IPS DF 4.7 (cell line): Measurements from ENCODE around the gene LSM4.
"Not testable (repeated sequence)": the region's sequence is repeated elsewhere in the genome, so short reads cannot be mapped to it uniquely, and the experiment has no call there.

Experiments used
- DNase-seq: peaks from one replicate; pipeline ENCODE4 v3.0.0-alpha.2; 2013; ENCODE audit warnings: low spot score; ENCODE audit errors: extremely low read depth

LSM4 gene

DNA sequence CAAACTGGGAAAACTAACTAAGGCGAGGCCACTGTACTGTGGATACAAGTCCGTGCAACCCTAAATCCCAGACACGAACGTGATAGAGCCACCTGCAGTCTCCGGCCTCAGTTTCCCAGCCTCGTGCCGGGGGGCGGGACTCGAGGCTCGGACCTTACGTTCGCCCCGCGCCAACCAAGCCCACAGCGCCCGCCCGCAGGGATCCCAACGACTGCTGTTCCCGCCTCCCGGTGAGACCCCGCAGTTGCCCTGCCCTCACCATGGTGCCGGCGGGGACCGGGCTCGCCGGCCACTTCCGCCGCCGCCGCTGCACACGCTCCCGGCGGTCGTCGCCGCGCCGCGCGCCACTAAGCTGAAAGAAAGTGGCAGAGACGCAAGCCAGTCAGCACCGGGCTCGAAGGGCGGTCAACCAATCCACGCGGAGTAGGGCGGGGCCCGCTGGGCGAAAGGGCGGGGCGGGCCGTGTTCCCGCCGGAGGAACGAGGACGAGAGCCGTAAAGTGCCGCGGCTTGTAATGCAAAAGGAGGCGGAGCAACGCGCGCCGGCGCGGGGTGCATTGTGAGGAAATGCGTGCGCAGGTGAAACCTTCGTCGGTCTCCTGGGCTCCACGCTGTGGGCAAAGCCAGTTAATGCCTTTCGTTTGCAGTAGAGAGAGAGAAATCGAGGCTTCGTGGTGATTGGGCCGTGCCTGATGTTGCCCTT lies at the start of gene LSM4:
Gene LSM4, minus strand, starts transcription at position 318 of the 702 bp plus-strand sequence. Its CDS starts 56 bp downstream, at position 262.
- DNase-seq: peak; percentile 91

GRCh38 chr19:18368504-18369222 lies 45.8 kb upstream of the LSM4 start:
- no peak for DNase-seq

- DNase-seq: no peak
Observed at GRCh38 chr19:18366021-18366435, 43.2 kb upstream of the LSM4 start.

DNA sequence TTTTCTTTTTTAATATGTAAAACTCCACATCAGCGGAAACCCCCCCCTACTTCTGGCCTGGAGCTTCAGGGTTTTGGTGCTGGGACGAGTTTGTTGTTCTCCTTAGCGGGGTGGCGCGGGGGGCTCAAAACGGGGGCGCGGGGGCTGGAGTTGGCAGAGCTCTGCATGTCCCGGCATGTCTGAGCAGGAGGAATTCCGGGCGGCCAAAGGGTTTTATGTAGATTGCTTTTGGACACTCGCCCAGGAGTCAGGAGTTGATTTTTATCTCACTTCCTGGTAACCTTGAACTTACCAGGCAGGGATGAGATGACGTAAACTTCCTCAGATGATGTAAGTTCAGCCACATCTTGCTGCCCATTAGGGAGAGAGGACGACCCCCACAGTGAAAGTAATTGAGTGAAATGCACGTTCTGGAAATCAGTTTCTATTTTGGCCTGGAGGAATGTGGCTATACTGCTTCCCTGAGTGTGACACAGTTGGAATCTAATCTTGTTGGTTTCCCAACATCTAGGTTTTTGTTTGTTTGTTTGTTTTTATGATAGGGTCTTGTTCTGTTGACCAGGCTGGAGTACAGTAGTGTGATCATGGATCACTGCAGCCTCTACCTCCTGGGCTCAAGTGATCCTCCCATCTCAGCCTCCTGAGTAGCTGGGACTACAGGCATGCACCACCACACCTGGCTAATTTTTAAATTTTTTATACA lies 42.1 kb upstream of the LSM4 start:
- no peak for DNase-seq

DNA sequence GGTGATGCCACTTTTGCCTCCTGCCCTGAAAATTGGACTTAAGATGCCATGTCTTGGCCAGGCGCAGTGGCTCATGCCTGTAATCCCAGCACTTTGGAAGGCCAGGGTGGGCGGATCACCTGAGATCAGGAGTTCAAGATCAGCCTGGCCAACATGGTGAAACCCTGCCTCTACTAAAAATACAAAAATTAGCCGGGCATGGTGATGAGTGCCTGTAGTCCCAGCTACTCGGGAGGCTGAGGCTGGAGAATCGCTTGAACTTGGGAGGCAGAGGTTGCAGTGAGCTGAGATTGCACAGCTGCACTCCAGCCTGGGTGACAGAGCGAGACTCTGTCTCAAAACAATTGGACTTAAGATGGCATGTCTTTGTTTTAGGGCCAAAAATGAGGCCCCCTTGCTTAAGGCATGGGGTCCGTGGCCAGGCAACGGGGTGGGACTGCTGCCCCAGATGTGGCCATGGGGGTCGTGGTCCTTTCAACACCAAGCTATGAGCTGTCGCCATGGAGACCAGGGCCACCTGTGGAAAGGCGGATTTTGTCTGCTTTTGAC lies 41.5 kb upstream of the LSM4 start:
- DNase-seq: not testable (repeated sequence)

DNA sequence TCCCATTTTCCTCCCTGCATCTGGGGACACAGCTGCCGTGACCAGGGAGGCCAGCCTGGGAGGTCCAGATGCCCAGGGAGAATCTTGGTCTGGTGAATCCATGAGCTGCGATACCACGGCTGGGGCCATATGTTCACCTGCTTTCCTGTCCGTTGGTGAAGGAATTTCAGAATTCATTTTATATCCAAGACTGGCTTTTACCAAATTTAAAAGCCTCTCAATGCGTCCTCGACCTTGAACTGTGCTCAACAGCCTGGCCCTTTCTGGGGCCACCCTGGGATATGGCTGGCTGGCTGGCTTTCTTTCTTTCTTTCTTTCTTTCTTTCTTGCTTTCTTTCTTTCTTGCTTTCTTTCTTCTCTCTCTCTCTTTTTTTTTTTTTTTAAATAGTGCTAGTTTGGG lies 40.9 kb upstream of the LSM4 start:
- no peak for DNase-seq

- DNase-seq: no peak
Observed at GRCh38 chr19:18362934-18363542, 40.2 kb upstream of the LSM4 start.

GRCh38 chr19:18361646-18362045 lies 38.8 kb upstream of the LSM4 start:
- no peak for DNase-seq

GRCh38 chr19:18357041-18357440 lies 34.2 kb upstream of the LSM4 start:
- DNase-seq: no peak

DNA sequence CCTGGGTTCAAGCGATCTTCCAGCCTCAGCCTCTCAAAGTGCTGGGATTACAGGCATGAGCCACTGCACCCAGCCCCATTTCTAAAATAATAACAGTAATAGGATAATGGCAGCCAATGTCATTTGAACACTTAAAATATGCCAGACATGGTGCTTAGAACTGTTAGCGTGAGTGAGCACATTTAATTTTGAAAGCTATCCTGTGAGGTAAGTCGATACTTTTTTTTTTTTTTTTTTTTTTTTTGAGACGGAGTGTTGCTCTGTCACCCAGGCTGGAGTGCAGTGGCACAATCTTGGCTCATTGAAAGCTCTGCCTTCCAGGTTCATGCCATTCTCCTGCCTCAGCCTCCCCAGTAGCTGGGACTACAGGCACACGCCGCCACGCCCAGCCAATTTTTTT lies 31.9 kb upstream of the LSM4 start:
- not testable (repeated sequence) for DNase-seq

- no peak for DNase-seq
Observed at GRCh38 chr19:18353378-18354005, 30.6 kb upstream of the LSM4 start.

DNA sequence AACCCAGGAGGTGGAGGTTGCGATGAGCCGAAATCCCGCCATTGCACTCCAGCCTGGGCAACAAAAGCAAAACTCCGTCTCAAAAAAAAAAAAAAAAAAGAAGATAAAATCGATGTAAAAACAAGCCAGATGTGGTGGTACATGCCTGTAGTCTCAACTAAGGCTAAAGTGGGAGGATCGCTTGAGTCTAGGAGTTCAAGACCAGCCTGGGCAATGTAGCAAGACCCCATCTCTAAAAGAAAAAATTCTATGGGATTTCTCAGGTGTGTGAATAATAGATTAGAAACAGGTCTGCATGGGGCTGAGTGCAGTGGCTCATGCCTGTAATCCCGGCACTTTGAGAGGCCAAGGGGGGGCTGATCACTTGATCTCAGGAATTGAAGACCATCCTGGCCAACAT lies 28.7 kb upstream of the LSM4 start:
- no peak for DNase-seq

DNA sequence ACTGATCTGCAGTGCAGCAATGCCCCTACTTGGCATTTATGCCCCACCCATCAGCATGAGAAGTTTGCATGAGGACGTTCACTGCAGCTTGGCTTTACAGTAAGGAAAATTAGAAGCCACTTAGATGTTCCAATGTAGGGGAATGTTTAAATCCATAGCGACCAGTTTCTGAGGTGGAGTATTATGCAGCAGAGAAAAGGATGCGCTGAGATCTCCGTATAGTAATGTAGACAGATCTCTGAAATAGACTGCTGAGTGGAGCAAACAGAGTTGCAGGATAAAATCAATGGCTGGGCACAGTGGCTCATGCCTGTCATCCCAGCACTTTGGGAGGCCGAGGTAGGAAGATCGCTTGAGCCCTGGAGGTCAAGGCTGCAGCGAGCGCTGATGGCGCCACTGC lies 27.6 kb upstream of the LSM4 start:
- DNase-seq: no peak

GRCh38 chr19:18349524-18350128 lies 26.8 kb upstream of the LSM4 start:
- no peak for DNase-seq

DNA sequence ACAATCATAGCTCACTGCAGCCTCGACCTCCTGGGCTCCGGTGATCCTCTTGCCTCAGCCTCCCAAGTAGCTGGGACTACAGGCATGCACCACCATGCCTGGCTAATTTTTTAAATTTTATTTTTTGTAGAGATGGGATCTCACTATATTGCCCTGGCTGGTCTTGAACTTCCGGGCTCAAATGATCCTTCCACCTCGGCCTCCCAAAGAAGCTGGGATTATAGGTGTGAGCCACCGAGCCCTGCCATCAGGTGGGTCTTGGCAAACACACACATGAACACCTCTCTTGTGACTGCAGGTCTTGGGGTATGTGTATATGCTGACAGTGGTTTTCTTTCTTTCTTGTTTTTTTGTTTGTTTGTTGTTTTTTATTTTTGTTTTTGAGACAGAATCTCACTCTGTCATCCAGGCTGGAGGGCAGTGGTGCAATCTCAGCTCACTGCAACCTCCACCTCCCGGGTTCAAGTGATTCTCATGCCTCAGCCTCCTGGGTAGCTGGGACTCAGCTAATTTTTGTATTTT lies 26.0 kb upstream of the LSM4 start:
- DNase-seq: not testable (repeated sequence)

GRCh38 chr19:18348171-18348570 lies 25.3 kb upstream of the LSM4 start:
- no peak for DNase-seq

- no peak for DNase-seq
Observed at GRCh38 chr19:18346091-18346490, 23.2 kb upstream of the LSM4 start.

DNA sequence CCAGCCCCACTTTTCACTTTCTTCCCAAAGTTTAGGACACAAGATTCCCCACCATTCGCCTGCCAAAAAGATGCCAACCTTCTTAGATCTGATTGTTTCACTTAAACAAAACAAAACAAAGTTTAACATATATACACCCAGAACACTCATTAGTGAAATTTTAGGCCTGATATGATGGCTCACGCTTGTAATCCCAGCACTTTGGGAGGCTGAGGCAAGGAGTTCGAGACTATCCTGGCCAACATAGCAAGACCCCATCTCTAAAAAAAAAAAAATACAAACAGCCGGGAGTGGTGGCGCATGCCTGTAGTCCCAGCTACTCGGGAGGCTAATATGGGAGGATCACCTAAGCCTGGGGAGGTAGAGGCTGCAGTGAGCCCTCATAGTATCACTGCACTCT lies 22.4 kb upstream of the LSM4 start:
- DNase-seq: no peak

GRCh38 chr19:18344582-18344950 lies 21.7 kb upstream of the LSM4 start:
- DNase-seq: no peak

GRCh38 chr19:18342090-18342632 lies 19.3 kb upstream of the LSM4 start:
- DNase-seq: no peak
